ENCODE measurements around the gene PKIG. TPM values are rescaled to one million over a fixed set of nuclear protein-coding genes. Genes with fewer than 3 reads are reported as not detected.

PKIG gene
- total and polyA plus RNA-seq, 11 donors = 155 to 286 (median 200) TPM

DNA sequence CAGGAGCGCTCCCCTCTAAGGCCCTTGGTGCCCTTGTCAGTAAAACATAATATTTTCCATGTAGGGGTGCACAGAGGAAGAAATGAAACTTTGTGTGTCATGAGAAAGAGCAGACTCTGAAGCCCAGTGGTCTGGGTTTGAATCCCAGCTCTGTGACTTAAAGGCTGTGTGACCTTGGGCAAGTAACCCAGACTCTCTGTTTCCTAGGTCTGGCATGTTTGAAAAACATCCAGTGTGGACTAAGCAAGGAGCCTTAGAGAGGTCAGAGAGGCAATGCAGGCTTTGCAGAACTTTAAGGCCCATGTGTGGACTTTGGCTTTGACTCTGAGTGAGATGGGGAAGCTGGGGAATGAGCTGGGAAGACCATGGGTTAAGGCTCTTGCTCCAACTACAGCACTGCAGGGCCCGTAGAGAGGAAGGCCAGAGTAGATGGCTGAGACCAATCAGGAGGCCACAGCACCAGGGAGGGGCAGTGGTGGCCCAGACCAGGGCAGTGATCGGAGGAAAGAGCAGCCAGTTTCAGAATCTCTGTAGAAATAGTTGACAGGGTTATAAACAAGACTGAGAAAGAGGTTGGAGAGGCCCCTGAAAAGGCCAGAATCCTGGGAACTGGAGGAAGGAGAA lies 50.9 kb downstream of the PKIG start:
- H3K4me1 ChIP-seq = peaks cover 3 to 62% (median 29%) of the 10 kb centered on the region in 12 donors
- no peaks in the 10 kb centered on the region for H3K9me3 ChIP-seq
- peak overlapping the region in 5 of 12 donors; percentile 5 to 49 (median 17) for H3K27ac ChIP-seq
- WGBS, 4 donors = 59 to 72% (median 68%) methylated on average over 3 of the region's 3 CpGs
- no peak overlapping the region for H3K4me3 ChIP-seq
- DNase-seq (no peak), ATAC-seq (no peak)
- peaks cover 0 to 31% (median 13%) of the 10 kb centered on the region in 9 donors for H3K36me3 ChIP-seq
- intact Hi-C loops (cut with DNase I) = no loop called here
- no peak for TF ChIP-seq POLR2A (IDR thresholded peaks at IDR 0.05)
- TF ChIP-seq, protein P1, sequence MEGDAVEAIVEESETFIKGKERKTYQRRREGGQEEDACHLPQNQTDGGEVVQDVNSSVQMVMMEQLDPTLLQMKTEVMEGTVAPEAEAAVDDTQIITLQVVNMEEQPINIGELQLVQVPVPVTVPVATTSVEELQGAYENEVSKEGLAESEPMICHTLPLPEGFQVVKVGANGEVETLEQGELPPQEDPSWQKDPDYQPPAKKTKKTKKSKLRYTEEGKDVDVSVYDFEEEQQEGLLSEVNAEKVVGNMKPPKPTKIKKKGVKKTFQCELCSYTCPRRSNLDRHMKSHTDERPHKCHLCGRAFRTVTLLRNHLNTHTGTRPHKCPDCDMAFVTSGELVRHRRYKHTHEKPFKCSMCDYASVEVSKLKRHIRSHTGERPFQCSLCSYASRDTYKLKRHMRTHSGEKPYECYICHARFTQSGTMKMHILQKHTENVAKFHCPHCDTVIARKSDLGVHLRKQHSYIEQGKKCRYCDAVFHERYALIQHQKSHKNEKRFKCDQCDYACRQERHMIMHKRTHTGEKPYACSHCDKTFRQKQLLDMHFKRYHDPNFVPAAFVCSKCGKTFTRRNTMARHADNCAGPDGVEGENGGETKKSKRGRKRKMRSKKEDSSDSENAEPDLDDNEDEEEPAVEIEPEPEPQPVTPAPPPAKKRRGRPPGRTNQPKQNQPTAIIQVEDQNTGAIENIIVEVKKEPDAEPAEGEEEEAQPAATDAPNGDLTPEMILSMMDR (IDR thresholded peaks at IDR 0.05) = no peak
- H3K27me3 ChIP-seq = no peaks in the 10 kb centered on the region

DNA sequence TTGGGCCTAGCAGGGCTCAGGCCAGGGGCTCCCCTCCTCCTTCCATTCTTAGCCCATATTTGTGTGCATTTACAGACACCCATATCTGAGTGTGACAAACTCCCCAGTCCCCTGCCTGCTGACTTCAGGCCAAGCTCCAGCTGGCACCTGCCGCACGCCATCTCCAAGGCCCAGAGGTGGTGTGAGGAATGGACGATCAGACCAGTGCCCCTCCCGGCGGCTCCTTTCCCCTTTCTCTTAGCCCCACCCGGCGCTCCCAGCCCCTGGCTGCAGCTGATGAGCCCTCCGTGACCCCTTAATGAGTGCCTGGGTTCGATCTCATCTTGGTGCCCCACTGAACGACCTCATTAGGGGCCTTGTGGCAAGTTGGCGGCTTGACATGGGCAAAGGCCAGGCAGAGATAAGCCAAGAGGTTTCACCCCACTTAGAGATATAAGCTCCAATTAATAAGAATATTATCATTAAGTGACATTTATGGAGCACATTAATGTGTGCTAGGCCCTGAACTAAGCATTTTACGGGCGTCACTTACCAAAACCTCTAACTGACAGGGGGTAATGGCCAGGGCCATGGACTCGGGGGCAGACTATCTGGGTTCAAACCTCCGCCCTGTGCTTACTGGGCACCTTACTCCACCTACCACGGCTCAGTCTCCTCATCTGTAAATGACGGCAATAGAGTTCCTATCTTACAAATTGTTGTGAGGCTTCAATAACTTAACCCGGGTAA lies 51.7 kb downstream of the PKIG start:
- H3K27ac ChIP-seq = peak overlapping the region in 5 of 12 donors; percentile 5 to 49 (median 17)
- H3K4me1 ChIP-seq = peaks cover 3 to 65% (median 29%) of the 10 kb centered on the region in 12 donors
- WGBS, 4 donors = 79 to 83% (median 80%) methylated on average over 18 of the region's 18 CpGs

DNA sequence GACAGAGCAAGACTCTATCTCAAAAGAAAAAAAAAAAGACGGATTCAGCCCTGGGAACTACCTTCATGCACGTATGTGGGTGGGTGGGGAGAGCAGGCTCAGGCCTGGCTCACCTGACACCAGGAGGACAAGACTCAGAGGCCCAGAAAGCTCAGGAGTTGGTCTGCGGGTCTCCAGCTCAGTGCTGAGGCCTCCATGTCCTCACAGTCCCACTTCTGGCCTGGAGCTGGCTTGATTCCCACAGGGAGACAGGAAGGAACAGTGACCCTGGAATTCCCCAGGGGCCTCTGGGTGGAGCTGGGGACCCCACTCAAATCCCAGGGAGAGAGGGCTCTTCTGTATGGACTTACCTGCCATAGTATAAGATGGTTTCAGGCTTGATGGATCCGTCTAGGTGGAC lies 53.5 kb downstream of the PKIG start:
- ATAC-seq (no peak), DNase-seq (no peak)
- Histone ChIP-seq H3K4me3 (no peak overlapping the region), H3K27me3 (no peaks in the 10 kb centered on the region), H3K4me1 (peaks cover 3 to 63% (median 29%) of the 10 kb centered on the region in 12 donors), H3K27ac (peak overlapping the region in 2 of 12 donors; percentile 9 to 86), H3K9me3 (peaks cover 0 to 4% (median 0%) of the 10 kb centered on the region in 12 donors), H3K36me3 (peaks cover 0 to 22% (median 10%) of the 10 kb centered on the region in 9 donors)
- WGBS, 4 donors = 77 to 90% (median 84%) methylated on average over 4 of the region's 4 CpGs
- TF ChIP-seq, protein P1 (IDR thresholded peaks at IDR 0.05) = no peak
- no peak for TF ChIP-seq POLR2A (IDR thresholded peaks at IDR 0.05)
- intact Hi-C loops (cut with DNase I) = no loop called here

More for the DNA sequence above, 51.7 kb downstream of the PKIG start:
- H3K27me3 ChIP-seq = no peaks in the 10 kb centered on the region
- H3K4me3 ChIP-seq = no peak overlapping the region
- intact Hi-C loops (cut with DNase I) = no loop called here
- no peak for DNase-seq
- H3K9me3 ChIP-seq = no peaks in the 10 kb centered on the region
- no peak for ATAC-seq
- TF ChIP-seq, protein P1 (IDR thresholded peaks at IDR 0.05) = no peak
- TF ChIP-seq POLR2A (IDR thresholded peaks at IDR 0.05) = no peak
- peaks cover 0 to 24% (median 10%) of the 10 kb centered on the region in 9 donors for H3K36me3 ChIP-seq

DNA sequence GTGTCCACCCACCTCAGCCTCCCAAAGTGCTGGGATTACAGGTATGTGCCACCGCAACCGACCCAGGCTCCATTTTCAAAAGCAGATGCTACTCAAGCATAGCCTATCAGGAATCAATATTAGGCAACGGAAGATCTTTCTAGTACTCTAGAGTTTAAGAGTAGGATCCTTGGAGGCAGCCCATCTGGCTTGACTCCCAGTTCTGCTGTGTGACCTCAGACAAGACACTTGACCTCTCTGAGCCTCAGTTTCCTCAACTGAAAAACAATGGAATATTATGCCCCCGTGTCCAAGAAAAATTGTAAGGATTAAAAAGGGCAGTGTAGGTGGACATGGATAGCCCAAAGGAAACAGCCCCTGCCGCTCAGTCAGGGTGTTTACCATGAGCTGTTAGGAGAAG lies 54.7 kb downstream of the PKIG start:
- peak overlapping the region; percentile 44 to 91 (median 74) for H3K27ac ChIP-seq

More for the DNA sequence above, 54.7 kb downstream of the PKIG start:
- peaks cover 0 to 22% (median 10%) of the 10 kb centered on the region in 9 donors for H3K36me3 ChIP-seq
- no peak for ATAC-seq
- WGBS, 4 donors = 62 to 80% (median 76%) methylated on average over 5 of the region's 5 CpGs
- H3K9me3 ChIP-seq = peaks cover 0 to 4% (median 0%) of the 10 kb centered on the region in 12 donors
- no peak for DNase-seq
- H3K27me3 ChIP-seq = no peaks in the 10 kb centered on the region
- intact Hi-C loops (cut with DNase I) = no loop called here
- H3K4me3 ChIP-seq = no peak overlapping the region
- no peak for TF ChIP-seq POLR2A (IDR thresholded peaks at IDR 0.05)
- TF ChIP-seq, protein P1 (IDR thresholded peaks at IDR 0.05) = no peak
- peaks cover 1 to 73% (median 33%) of the 10 kb centered on the region in 12 donors for H3K4me1 ChIP-seq

Measured in heart left ventricle (tissue), 16 donors.